Daoy (cell line): ENCODE data around the gene SLC4A2. TPM values are rescaled to one million over a fixed set of nuclear protein-coding genes. Genes with fewer than 3 reads are reported as not detected.
"Not testable (repeated sequence)": the region's sequence is repeated elsewhere in the genome, so short reads cannot be mapped to it uniquely, and the experiment has no call there.

ENCODE experiments used
- DNase-seq: peaks from one replicate; pipeline ENCODE4 v3.0.0-alpha.2; 2015; ENCODE audit warnings: low read depth
- total RNA-seq: library from RNA; depleted of rRNA; stranded (reverse); fragments of >200 nt; shearing (Covaris generic); gene quantifications from 2 replicates; pipeline ENCODE4 v1.2.3, GENCODE V29; 2014; rRNA removed

The SLC4A2 gene, protein sequence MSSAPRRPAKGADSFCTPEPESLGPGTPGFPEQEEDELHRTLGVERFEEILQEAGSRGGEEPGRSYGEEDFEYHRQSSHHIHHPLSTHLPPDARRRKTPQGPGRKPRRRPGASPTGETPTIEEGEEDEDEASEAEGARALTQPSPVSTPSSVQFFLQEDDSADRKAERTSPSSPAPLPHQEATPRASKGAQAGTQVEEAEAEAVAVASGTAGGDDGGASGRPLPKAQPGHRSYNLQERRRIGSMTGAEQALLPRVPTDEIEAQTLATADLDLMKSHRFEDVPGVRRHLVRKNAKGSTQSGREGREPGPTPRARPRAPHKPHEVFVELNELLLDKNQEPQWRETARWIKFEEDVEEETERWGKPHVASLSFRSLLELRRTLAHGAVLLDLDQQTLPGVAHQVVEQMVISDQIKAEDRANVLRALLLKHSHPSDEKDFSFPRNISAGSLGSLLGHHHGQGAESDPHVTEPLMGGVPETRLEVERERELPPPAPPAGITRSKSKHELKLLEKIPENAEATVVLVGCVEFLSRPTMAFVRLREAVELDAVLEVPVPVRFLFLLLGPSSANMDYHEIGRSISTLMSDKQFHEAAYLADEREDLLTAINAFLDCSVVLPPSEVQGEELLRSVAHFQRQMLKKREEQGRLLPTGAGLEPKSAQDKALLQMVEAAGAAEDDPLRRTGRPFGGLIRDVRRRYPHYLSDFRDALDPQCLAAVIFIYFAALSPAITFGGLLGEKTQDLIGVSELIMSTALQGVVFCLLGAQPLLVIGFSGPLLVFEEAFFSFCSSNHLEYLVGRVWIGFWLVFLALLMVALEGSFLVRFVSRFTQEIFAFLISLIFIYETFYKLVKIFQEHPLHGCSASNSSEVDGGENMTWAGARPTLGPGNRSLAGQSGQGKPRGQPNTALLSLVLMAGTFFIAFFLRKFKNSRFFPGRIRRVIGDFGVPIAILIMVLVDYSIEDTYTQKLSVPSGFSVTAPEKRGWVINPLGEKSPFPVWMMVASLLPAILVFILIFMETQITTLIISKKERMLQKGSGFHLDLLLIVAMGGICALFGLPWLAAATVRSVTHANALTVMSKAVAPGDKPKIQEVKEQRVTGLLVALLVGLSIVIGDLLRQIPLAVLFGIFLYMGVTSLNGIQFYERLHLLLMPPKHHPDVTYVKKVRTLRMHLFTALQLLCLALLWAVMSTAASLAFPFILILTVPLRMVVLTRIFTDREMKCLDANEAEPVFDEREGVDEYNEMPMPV
- total RNA-seq = 157 and 195 TPM in 2 replicates

- DNase-seq = peak; percentile 92
Measured at GRCh38 chr7:151059367-151060112, at the start of gene SLC4A2. TSS of gene SLC4A2 (plus strand) at chr7:151059589. CDS start at chr7:151061988, 2,399 bp downstream.

DNA sequence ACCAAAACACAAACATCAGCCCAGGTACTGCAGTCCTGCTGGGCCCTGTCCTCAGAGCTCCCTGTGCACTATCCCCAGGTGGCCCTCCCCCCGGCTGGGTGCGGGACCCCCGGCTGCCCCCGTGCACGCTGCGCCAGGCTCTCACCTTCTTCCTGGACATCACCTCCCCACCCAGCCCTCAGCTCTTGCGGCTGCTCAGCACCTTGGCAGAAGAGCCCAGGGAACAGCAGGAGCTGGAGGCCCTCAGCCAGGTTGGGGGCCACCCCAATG lies 49.4 kb upstream of the SLC4A2 start:
- no peak for DNase-seq

- no peak for DNase-seq
Measured at GRCh38 chr7:151010307-151011096, 48.9 kb upstream of the SLC4A2 start.

DNA sequence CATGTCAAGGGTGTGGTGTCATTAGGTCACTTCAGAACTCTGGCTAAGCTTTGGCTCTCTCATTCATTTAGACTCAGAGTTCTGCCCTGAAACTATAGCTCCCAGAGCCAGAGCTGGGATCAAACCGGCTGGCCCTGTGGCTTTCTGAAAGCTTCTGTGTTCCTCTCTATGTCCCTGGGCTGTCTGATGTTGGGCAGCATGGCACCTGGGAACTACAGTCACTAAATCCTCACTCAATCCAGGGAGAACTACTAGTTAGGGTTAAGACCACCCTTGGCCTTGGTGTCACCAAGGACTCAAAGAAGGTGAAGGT lies 48.3 kb upstream of the SLC4A2 start:
- no peak for DNase-seq

GRCh38 chr7:151011616-151012015 lies 47.8 kb upstream of the SLC4A2 start:
- not testable (repeated sequence) for DNase-seq

- DNase-seq = no peak
Measured at GRCh38 chr7:151012031-151012692, 47.2 kb upstream of the SLC4A2 start.

DNA sequence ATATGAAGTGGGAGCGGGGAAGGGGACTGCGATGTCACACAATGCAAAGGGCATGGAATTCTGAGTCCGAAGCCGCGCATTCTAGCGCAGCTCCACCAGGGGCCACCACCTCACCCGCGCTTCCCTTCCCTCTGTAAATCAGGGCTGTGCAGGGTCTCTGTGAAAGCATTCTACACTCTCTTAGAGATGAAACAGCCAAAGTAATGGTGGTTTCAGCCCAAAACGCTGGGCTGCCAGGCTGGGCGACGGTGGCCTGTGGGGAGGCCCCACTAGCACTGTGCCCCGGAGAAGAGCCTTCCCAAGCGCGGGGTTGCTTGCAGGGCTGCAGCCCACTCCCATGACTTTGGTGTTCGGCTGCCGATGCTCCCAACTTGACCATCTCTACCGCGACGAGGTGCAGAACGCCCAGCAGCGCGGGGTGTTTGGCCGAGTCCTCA lies 46.5 kb upstream of the SLC4A2 start:
- peak; percentile 69 for DNase-seq

GRCh38 chr7:151013356-151013732 lies 46.0 kb upstream of the SLC4A2 start:
- DNase-seq = no peak

GRCh38 chr7:151013733-151014497 lies 45.5 kb upstream of the SLC4A2 start:
- peak; percentile 83 for DNase-seq

DNA sequence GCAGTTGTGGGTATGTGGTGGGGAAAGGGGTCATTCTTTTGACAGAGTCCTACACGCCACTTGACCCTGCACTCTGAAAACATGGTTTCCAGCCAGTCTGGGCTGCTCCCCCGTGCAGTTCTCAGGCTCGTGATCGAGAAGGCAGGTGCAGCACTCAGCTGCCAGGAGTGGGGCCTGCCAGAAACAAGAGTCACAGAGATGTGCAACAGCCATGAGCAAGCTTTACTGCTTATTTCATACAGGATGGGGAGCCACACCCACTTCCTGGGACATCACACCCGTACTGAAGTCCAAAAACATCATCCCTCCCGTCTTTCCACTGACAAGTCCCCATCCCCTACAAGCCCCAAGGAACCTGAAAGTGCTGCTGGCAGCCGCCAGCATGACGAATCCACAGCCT lies 44.4 kb upstream of the SLC4A2 start:
- no peak for DNase-seq

- DNase-seq = no peak
Measured at GRCh38 chr7:151015967-151016366, 43.4 kb upstream of the SLC4A2 start.

GRCh38 chr7:151016505-151016904 lies 42.9 kb upstream of the SLC4A2 start:
- DNase-seq = no peak

- no peak for DNase-seq
Measured at GRCh38 chr7:151016942-151017341, 42.4 kb upstream of the SLC4A2 start.

DNA sequence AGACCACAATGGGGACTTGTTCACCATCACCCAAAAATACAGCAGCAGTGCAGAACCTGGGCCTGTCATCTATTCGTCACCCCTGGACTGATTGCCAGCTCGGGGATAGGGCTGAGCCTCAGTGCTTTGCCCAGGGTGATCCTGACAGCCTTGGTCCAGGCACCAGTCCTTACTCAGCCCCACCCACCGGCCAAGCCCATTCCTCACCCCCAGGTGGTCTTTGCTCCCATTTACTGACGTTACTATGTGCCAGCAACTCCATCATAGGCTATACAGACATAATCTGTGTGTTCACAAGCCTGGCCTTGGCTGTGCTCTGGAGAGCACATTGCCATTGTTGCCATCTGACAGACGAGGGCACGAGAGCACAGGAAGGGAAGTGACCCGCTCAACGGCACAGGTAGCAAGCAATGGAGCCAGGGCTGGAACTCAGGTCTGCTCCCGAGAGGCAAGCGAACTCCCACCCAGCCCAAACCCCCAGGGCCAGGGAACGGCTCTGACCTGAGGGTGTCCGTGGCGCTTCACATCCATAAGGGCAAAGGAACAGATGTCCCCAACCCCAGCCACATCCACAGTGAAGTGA lies 41.9 kb upstream of the SLC4A2 start:
- no peak for DNase-seq

DNA sequence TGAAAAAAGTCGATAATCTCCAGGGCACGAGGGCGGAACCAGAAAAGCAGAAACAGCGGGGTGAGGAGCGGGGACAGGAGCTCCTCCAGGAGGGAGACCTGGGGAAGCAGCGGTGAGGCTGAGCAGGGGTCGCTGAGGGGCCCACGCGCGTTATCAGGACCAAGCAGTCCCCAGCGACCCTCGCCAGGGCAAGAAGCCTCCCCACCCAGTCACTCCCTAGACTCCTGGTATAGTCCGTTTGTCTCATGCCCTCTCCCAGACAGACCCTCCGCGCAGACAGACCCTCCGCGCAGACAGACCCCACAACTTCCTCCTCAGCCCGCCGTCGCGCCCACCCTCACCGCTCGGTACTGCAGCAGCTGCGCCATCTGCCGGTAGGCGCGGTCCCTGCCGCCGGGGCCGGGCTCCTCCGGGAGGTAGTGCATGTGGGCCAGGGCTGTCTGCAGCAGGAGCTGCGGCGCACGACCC lies 41.4 kb upstream of the SLC4A2 start:
- DNase-seq = peak; percentile 85

DNA sequence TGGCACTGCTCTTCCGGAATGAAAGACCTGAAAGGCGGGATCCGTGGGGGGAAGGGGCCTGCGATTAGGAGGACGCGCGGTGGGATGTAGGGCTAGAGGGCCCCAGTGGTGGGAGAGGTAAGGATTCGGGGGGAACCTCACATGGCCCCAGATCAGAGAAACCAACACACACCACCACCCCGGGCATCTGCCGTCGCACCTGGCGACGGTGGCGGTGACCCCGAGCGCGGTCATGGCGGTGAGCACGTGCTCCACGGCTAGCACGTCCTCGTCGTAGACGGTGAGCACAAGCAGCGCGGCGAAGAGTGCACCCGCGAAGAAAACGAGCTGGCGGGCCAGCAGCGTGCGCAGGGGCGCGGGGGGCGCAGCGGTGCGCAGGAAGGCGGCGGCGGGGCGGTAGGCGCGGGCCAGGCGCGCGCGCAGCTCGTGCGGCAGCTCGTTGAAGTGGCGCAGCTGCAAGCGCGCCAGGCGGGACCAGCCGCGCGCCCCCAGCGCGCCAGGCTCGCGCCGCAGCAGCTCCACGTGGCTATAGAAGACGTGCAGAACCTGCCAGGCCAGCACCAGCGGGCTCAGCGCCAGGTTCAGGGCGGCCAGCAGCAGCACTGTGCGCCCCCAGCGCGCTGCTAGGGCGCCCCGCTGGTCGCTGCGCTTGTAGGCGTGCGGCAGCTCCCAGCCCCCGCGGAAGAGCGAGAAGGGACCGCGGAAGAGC lies 40.8 kb upstream of the SLC4A2 start:
- peak; percentile 52 for DNase-seq

GRCh38 chr7:151019130-151019447 lies 40.3 kb upstream of the SLC4A2 start:
- DNase-seq = no peak

DNA sequence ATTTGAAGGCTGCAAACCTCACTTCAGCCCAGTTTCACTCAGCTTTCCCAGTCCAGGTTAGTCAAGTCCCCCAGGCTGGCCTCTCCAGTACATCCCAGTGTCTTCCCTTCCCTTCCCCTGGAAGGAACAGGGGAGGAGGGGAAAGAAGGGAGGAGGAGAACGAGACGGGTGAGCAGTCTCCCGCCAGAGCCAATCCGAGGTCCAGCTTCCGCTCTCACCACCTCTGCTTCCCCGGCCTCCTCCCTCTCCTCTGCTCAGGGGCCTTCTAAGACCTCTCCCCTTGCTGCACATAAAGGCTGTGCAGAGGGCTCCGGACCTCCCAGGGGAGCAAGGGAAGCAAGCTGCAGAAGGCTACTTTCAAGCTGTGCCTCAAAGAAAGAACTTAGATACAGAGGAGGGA lies 39.2 kb upstream of the SLC4A2 start:
- DNase-seq = no peak

- DNase-seq = no peak
Measured at GRCh38 chr7:151023232-151023631, 36.2 kb upstream of the SLC4A2 start.
